B cell (primary cell): ENCODE results near the gene DDR1. TPM values are rescaled to one million over a fixed set of nuclear protein-coding genes. Genes with fewer than 3 reads are reported as not detected.
A peak's percentile ranks its signal among the peaks of the same experiment; 100 is the strongest.

Experiments
- ATAC-seq: fragments of 200-7000 bp; cut with Tn5 transposase; one replicate; pipeline ENCODE4 v1.10.0; 2021; ENCODE audit warnings: low read depth, mild to moderate bottlenecking, moderate number of reproducible peaks, moderate library complexity
- CTCF ChIA-PET: fragments of 350-600 bp; sonication (Branson Sonifier 250); formaldehyde crosslinking; loops from one replicate; lab custom pipeline; 2021; ENCODE audit warnings: antibody characterized with exemption, inconsistent platforms; lab: Charles Lee
- POLR2A ChIA-PET: fragments of 350-600 bp; sonication (Branson Sonifier 250); formaldehyde crosslinking; loops from one replicate; lab custom pipeline; 2021; ENCODE audit warnings: antibody characterized with exemption; lab: Charles Lee
- DNase-seq: peaks from one replicate; pipeline ENCODE4 v3.0.0; 2013
- H2AFZ ChIP-seq: 2 replicates; pipeline ENCODE4 v1.6.1; 2012; ENCODE audit warnings: mild to moderate bottlenecking, low read depth, low read length; ENCODE audit not compliant: insufficient read depth, poor library complexity, severe bottlenecking
- H3K27ac ChIP-seq, 2 donors: 1 replicate in 1 of 2; 2 replicates in 1 of 2; pipeline ENCODE4 v1.5.1; 2012 to 2013; ENCODE audit warnings: low read length in 2 of 2, mild to moderate bottlenecking in 2 of 2, moderate library complexity in 1 of 2
- H3K27me3 ChIP-seq, 4 experiments: fragments of 200-600 bp in 1 of 4; sonication (generic) in 1 of 4; replicated peaks in 1 of 4; 1 replicate in 2 of 4; 2 replicates in 2 of 4; pipeline versions ENCODE4 v1.6.1 to v1.7.0; 2013 to 2016; ENCODE audit warnings: low read length in 3 of 4, mild to moderate bottlenecking in 2 of 4, mixed read lengths in 1 of 4, moderate library complexity in 1 of 4; ENCODE audit not compliant: insufficient read depth in 4 of 4, control insufficient read depth in 3 of 4; ENCODE audit errors: control extremely low read depth in 1 of 4
- H3K36me3 ChIP-seq, 2 experiments: replicated peaks in 1 of 2; 1 replicate in 1 of 2; 2 replicates in 1 of 2; pipeline versions ENCODE4 v1.6.1 to v1.7.1; 2013; ENCODE audit warnings: low read length in 1 of 2; ENCODE audit not compliant: insufficient read depth in 2 of 2, control insufficient read depth in 1 of 2; ENCODE audit errors: control extremely low read depth in 1 of 2, extremely low read depth in 1 of 2
- H3K4me1 ChIP-seq, 2 donors: fragments of 200-600 bp in 1 of 2; sonication (generic) in 1 of 2; 1 replicate in 1 of 2; 2 replicates in 1 of 2; pipeline versions ENCODE4 v1.5.1 to v1.6.1; 2013 to 2017; ENCODE audit warnings: low read length in 2 of 2; ENCODE audit not compliant: control insufficient read depth in 2 of 2, insufficient read depth in 2 of 2
- H3K4me2 ChIP-seq: replicated peaks from 2 replicates; pipeline ENCODE3; 2012; ENCODE audit warnings: mild to moderate bottlenecking, low read depth, low read length; ENCODE audit not compliant: poor library complexity, severe bottlenecking
- H3K4me3 ChIP-seq, 5 experiments: fragments of 200-600 bp in 1 of 5; sonication (generic) in 1 of 5; 1 replicate in 3 of 5; 2 replicates in 2 of 5; pipeline versions ENCODE4 v1.5.1 to v1.7.0; 2011 to 2016; ENCODE audit warnings: low read length in 4 of 5, mild to moderate bottlenecking in 4 of 5, low read depth in 2 of 5, control low read depth in 1 of 5, moderate library complexity in 1 of 5; ENCODE audit not compliant: insufficient read depth in 1 of 5; ENCODE audit errors: control extremely low read depth in 1 of 5, extremely low read depth in 1 of 5
- H3K79me2 ChIP-seq: fragments of 200-600 bp; sonication (generic); one replicate; pipeline ENCODE4 v1.6.0; 2016; ENCODE audit warnings: low read length; ENCODE audit not compliant: control insufficient read depth, insufficient read depth
- H3K9ac ChIP-seq: fragments of 200-600 bp; sonication (generic); 2 replicates; pipeline ENCODE4 v1.6.1; 2017; ENCODE audit warnings: mild to moderate bottlenecking, low read length, moderate library complexity
- H3K9me3 ChIP-seq, 3 donors: one replicate each; pipeline versions ENCODE4 v1.6.1 to v1.7.1; 2013; ENCODE audit warnings: low read length in 2 of 3; ENCODE audit not compliant: control insufficient read depth in 2 of 3, insufficient read depth in 1 of 3; ENCODE audit errors: control extremely low read depth in 1 of 3
- H4K20me1 ChIP-seq: 2 replicates; pipeline ENCODE4 v1.6.0; 2012; ENCODE audit warnings: mild to moderate bottlenecking, low read length; ENCODE audit not compliant: insufficient read depth, control insufficient read depth, poor library complexity, severe bottlenecking
- H3K27ac Mint-ChIP-seq: one replicate; pipeline ENCODE4 v1.8.0; 2021; ENCODE audit warnings: mixed read lengths
- H3K27me3 Mint-ChIP-seq: one replicate; pipeline ENCODE4 v1.8.0; 2021; ENCODE audit warnings: mixed read lengths
- H3K4me1 Mint-ChIP-seq: one replicate; pipeline ENCODE4 v1.8.0; 2021; ENCODE audit warnings: mixed read lengths
- H3K4me3 Mint-ChIP-seq: one replicate; pipeline ENCODE4 v1.8.0; 2021; ENCODE audit warnings: mixed read lengths
- H3K9me3 Mint-ChIP-seq: one replicate; pipeline ENCODE4 v1.8.0; 2022; ENCODE audit warnings: mixed read lengths; ENCODE audit not compliant: insufficient read depth
- CTCF ChIP-seq: fragments of 200-600 bp; IDR thresholded peaks from one replicate; pipeline ENCODE4 v1.8.0; 2022; ENCODE audit warnings: antibody characterized with exemption, mild to moderate bottlenecking
- EZH2 ChIP-seq: IDR thresholded peaks from 2 replicates; pipeline ENCODE4 v1.6.1; 2012; ENCODE audit warnings: borderline replicate concordance, low read depth, mild to moderate bottlenecking, moderate library complexity, low read length; ENCODE audit not compliant: insufficient read depth, poor library complexity, severe bottlenecking
- WGBS: methylation state at CpG from one replicate; pipeline ENCODE4 v1.1.5; 2013; ENCODE audit warnings: missing lambda C conversion rate; ENCODE audit not compliant: insufficient coverage; 5-methylcytosine and 5-hydroxymethylcytosine counted together
- intact Hi-C: fragments of 100-400 bp; cut with micrococcal nuclease; formaldehyde crosslinking; loops from one replicate; pipeline ENCODE4 v1.10.0; 2022
- polyA plus RNA-seq: library from polyadenylated mRNA; depleted of rRNA; stranded (reverse); fragments of >200 nt; gene quantifications from 2 replicates; pipeline ENCODE4 v1.2.3, GENCODE V29; 2012
- total RNA-seq, 2 donors: library from RNA; stranded (reverse); fragments of 120-200 nt in 1 of 2; gene quantifications; 1 replicate in 1 of 2; 2 replicates in 1 of 2; pipeline versions ENCODE4 v1.2.3 to v1.2.4, GENCODE V29; 2013 to 2022

The DDR1 gene
- total and polyA plus RNA-seq, 2 donors (not counting 1 experiment from before 2014, with no cell fraction given) = 28.8 to 61.7 TPM

GRCh38 chr6:30885481-30885998 lies 1.2 kb downstream of the DDR1 start:
- ATAC-seq (no peak), DNase-seq (peak; percentile 38)
- POLR2A ChIA-PET = interaction anchor here (3.3 kb wide), 1 partner anchor 29 kb away, joined by 18 read pairs; the partner anchor contains the start of gene VARS2
- intact Hi-C loops = loop anchor here (2.0 kb wide), 1 partner anchor 27 kb away; no protein-coding TSS in a partner anchor
- no peaks in the 10 kb centered on the region for H3K9me3 Mint-ChIP-seq
- CTCF ChIA-PET = interaction anchor here (2.2 to 5.1 kb wide), 2 partner anchors 9 to 27 kb away, joined by 7 to 26 read pairs; partner anchors contain the start of gene VARS2
- Histone ChIP-seq H3K4me2 (peak overlapping the region; percentile 77), H3K4me1 (peaks cover 45 to 46% of the 10 kb centered on the region in 2 donors), H3K27ac (peak overlapping the region in 1 of 2 donors; percentile 81), H3K79me2 (peaks cover 56% of the 10 kb centered on the region), H3K36me3 (peaks cover 0 to 17% of the 10 kb centered on the region in 2 experiments), H3K9me3 (no peaks in the 10 kb centered on the region), H3K27me3 (no peaks in the 10 kb centered on the region), H3K4me3 (peak overlapping the region in 4 of 5 experiments; percentile 37 to 65 (median 60)), H3K9ac (peak overlapping the region; percentile 61), H4K20me1 (peaks cover 37% of the 10 kb centered on the region), H2AFZ (peak overlapping the region; percentile 78)
- TF ChIP-seq EZH2 (no peak), CTCF (no peak)
- no peaks in the 10 kb centered on the region for H3K27me3 Mint-ChIP-seq
- H3K4me3 Mint-ChIP-seq = peak overlapping the region; percentile 83
- peaks cover 57% of the 10 kb centered on the region for H3K4me1 Mint-ChIP-seq
- 41% methylated on average over 7 of the region's 7 CpGs for WGBS
- H3K27ac Mint-ChIP-seq = peak overlapping the region; percentile 86
